Adipose tissue (tissue), 3 donors: ENCODE results near the gene SRM. TPM values are rescaled to one million over a fixed set of nuclear protein-coding genes. Genes with fewer than 3 reads are reported as not detected.
"Not testable (repeated sequence)": the region's sequence is repeated elsewhere in the genome, so short reads cannot be mapped to it uniquely, and the experiment has no call there.

ENCODE experiments used
- H3K27ac ChIP-seq: one replicate; pipeline ENCODE4 v1.5.1; 2013; ENCODE audit warnings: low read depth, low read length
- WGBS, 3 donors: extraction: QIAGEN DNeasy Blood & Tissue Kit; methylation state at CpG; one replicate each; pipeline ENCODE4 v1.1.7; 2013; 5-methylcytosine and 5-hydroxymethylcytosine counted together
- polyA plus RNA-seq, 3 donors: library from polyadenylated mRNA; stranded (reverse); fragments of 200-250 nt; gene quantifications; one replicate each; pipeline ENCODE4 v1.2.3, GENCODE V29; 2013
- donor health status: healthy with polysubstance abuse.
- donor health status: Bipolar disorder and iron deficiency.
- donor health status: healthy.

The SRM gene
- polyA plus RNA-seq, 3 donors = 113 to 130 (median 120) TPM

- 42 to 50% (median 50%) methylated on average over 19 of the region's 19 CpGs for WGBS, 3 donors
- H3K27ac ChIP-seq = no peak overlapping the region
Observed at GRCh38 chr1:11051781-11052511, 7.9 kb downstream of the SRM start.

- not testable (repeated sequence) for H3K27ac ChIP-seq
- 88 to 94% (median 89%) methylated on average over 10 of the region's 10 CpGs for WGBS, 3 donors
Observed at GRCh38 chr1:11051121-11051520, 8.7 kb downstream of the SRM start.

GRCh38 chr1:11046625-11047365, 13.0 kb downstream of the SRM start, which contains the start of gene MASP2:
Gene MASP2 (minus strand): TSS chr1:11047239. CDS start chr1:11047207, 32 bp downstream.
- 93 to 94% (median 94%) methylated on average over 23 to 28 of the region's 28 CpGs for WGBS, 3 donors
- no peak within 1 kb of the TSS for H3K27ac ChIP-seq

- no peak overlapping the region for H3K27ac ChIP-seq
- WGBS, 3 donors = 75 to 87% (median 86%) methylated on average over 8 of the region's 8 CpGs
Observed at GRCh38 chr1:11046270-11046566, 13.6 kb downstream of the SRM start.

GRCh38 chr1:11045428-11046269, 14.2 kb downstream of the SRM start:
- WGBS, 3 donors = 52 to 62% (median 61%) methylated on average over 30 to 32 of the region's 32 CpGs
- no peak overlapping the region for H3K27ac ChIP-seq

- H3K27ac ChIP-seq = no peak overlapping the region
- WGBS, 3 donors = 82 to 83% (median 83%) methylated on average over 14 to 16 of the region's 16 CpGs
Observed at GRCh38 chr1:11044849-11045427, 14.9 kb downstream of the SRM start.

GRCh38 chr1:11044086-11044848, 15.6 kb downstream of the SRM start:
- 74 to 81% (median 79%) methylated on average over 16 of the region's 16 CpGs for WGBS, 3 donors
- no peak overlapping the region for H3K27ac ChIP-seq

GRCh38 chr1:11042995-11043874, 16.6 kb downstream of the SRM start:
- no peak overlapping the region for H3K27ac ChIP-seq
- WGBS, 3 donors = 73 to 80% (median 79%) methylated on average over 19 of the region's 19 CpGs

GRCh38 chr1:11042065-11042464, 17.8 kb downstream of the SRM start:
- H3K27ac ChIP-seq = no peak overlapping the region
- 74 to 81% (median 80%) methylated on average over 3 of the region's 3 CpGs for WGBS, 3 donors

- no peak overlapping the region for H3K27ac ChIP-seq
Observed at GRCh38 chr1:11041048-11041447, 18.8 kb downstream of the SRM start.

- H3K27ac ChIP-seq = not testable (repeated sequence)
- 90 to 95% (median 92%) methylated on average over 7 of the region's 7 CpGs for WGBS, 3 donors
Observed at GRCh38 chr1:11040105-11040429, 19.8 kb downstream of the SRM start.

GRCh38 chr1:11039351-11040104, 20.3 kb downstream of the SRM start:
- WGBS, 3 donors = 62 to 80% (median 79%) methylated on average over 2 of the region's 2 CpGs
- H3K27ac ChIP-seq = no peak overlapping the region

- WGBS, 3 donors = 0 to 3% (median 1%) methylated on average over 8 of the region's 8 CpGs
- H3K27ac ChIP-seq = no peak overlapping the region
Observed at GRCh38 chr1:11037740-11038182, 22.1 kb downstream of the SRM start.

GRCh38 chr1:11037019-11037739, 22.6 kb downstream of the SRM start:
- 49 to 59% (median 59%) methylated on average over 18 of the region's 18 CpGs for WGBS, 3 donors
- not testable (repeated sequence) for H3K27ac ChIP-seq

GRCh38 chr1:11031624-11032262, 28.1 kb downstream of the SRM start:
- WGBS, 3 donors = 89 to 92% (median 91%) methylated on average over 10 of the region's 10 CpGs

GRCh38 chr1:11030865-11031264, 29.0 kb downstream of the SRM start:
- H3K27ac ChIP-seq = no peak overlapping the region

More at GRCh38 chr1:11031624-11032262, 28.1 kb downstream of the SRM start:
- no peak overlapping the region for H3K27ac ChIP-seq

More at GRCh38 chr1:11030865-11031264, 29.0 kb downstream of the SRM start:
- 87 to 93% (median 91%) methylated on average over 9 of the region's 9 CpGs for WGBS, 3 donors
